Activated B cell treated with CpG ODN at 0.5 μM for 24 hours (primary cell): Measurements from ENCODE around the gene UBXN4. TPM values are rescaled to one million over a fixed set of nuclear protein-coding genes. Genes with fewer than 3 reads are reported as not detected.
"Not testable (repeated sequence)": the region's sequence is repeated elsewhere in the genome, so short reads cannot be mapped to it uniquely, and the experiment has no call there.

Experiments used
- ATAC-seq: fragments of 200-7000 bp; cut with Tn5 transposase; one replicate; pipeline ENCODE4 v1.10.0; 2021; ENCODE audit warnings: low read depth, mild to moderate bottlenecking, moderate library complexity
- CTCF ChIA-PET: fragments of 350-600 bp; sonication (Branson Sonifier 250); formaldehyde crosslinking; loops from one replicate; lab custom pipeline; 2021; ENCODE audit warnings: antibody characterized with exemption; lab: Charles Lee
- POLR2A ChIA-PET: fragments of 350-600 bp; sonication (Branson Sonifier 250); formaldehyde crosslinking; loops from one replicate; lab custom pipeline; 2021; ENCODE audit warnings: antibody characterized with exemption; lab: Charles Lee
- DNase-seq: peaks from one replicate; pipeline ENCODE4 v3.0.0; 2022
- H3K27ac Mint-ChIP-seq: one replicate; pipeline ENCODE4 v1.8.0; 2020; ENCODE audit warnings: mixed read lengths
- H3K27me3 Mint-ChIP-seq: one replicate; pipeline ENCODE4 v1.8.0; 2021; ENCODE audit warnings: mixed read lengths
- H3K36me3 Mint-ChIP-seq: one replicate; pipeline ENCODE4 v1.8.0; 2021; ENCODE audit warnings: low read depth, mixed read lengths
- H3K4me1 Mint-ChIP-seq: one replicate; pipeline ENCODE4 v1.8.0; 2021; ENCODE audit warnings: mixed read lengths
- H3K4me3 Mint-ChIP-seq: one replicate; pipeline ENCODE4 v1.8.0; 2020; ENCODE audit warnings: mild to moderate bottlenecking, mixed read lengths
- H3K9me3 Mint-ChIP-seq: one replicate; pipeline ENCODE4 v1.8.0; 2020; ENCODE audit warnings: mixed read lengths
- CTCF ChIP-seq: fragments of 200-600 bp; IDR thresholded peaks from one replicate; pipeline ENCODE4 v1.8.0; 2022; ENCODE audit warnings: antibody characterized with exemption, mild to moderate bottlenecking
- intact Hi-C: fragments of 100-400 bp; cut with micrococcal nuclease; formaldehyde crosslinking; loops from one replicate; pipeline ENCODE4 v1.15.1; 2024
- total RNA-seq: library from RNA; stranded (reverse); gene quantifications from 2 replicates; pipeline ENCODE4 v1.2.3, GENCODE V29; 2022

UBXN4 gene
- total RNA-seq, 1 donor from 2014 or later = 107 TPM

- peaks cover 2% of the 10 kb centered on the region for H3K4me1 Mint-ChIP-seq
- no peaks in the 10 kb centered on the region for H3K36me3 Mint-ChIP-seq
- H3K27me3 Mint-ChIP-seq = no peaks in the 10 kb centered on the region
- DNase-seq (no peak), ATAC-seq (no peak)
- TF ChIP-seq CTCF = no peak
- intact Hi-C loops = no loop called here
- no peak overlapping the region for H3K27ac Mint-ChIP-seq
- ChIA-PET CTCF (no interaction called here), POLR2A (no interaction called here)
- no peak overlapping the region for H3K4me3 Mint-ChIP-seq
- H3K9me3 Mint-ChIP-seq = peaks cover 12% of the 10 kb centered on the region
Observed at GRCh38 chr2:135800513-135801460, 59.1 kb downstream of the UBXN4 start.

GRCh38 chr2:135802350-135802749 lies 60.7 kb downstream of the UBXN4 start:
- TF ChIP-seq CTCF = no peak
- CTCF ChIA-PET = no interaction called here
- H3K27ac Mint-ChIP-seq = no peak overlapping the region

GRCh38 chr2:135803278-135803677 lies 61.6 kb downstream of the UBXN4 start:
- H3K9me3 Mint-ChIP-seq = peaks cover 12% of the 10 kb centered on the region
- no peak overlapping the region for H3K27ac Mint-ChIP-seq
- no peaks in the 10 kb centered on the region for H3K36me3 Mint-ChIP-seq
- ChIA-PET CTCF (no interaction called here), POLR2A (no interaction called here)
- ATAC-seq (no peak), DNase-seq (no peak)
- H3K4me1 Mint-ChIP-seq = no peaks in the 10 kb centered on the region
- no peaks in the 10 kb centered on the region for H3K27me3 Mint-ChIP-seq
- TF ChIP-seq CTCF = no peak
- no peak overlapping the region for H3K4me3 Mint-ChIP-seq
- intact Hi-C loops = no loop called here

More at GRCh38 chr2:135802350-135802749, 60.7 kb downstream of the UBXN4 start:
- H3K4me1 Mint-ChIP-seq = peaks cover 2% of the 10 kb centered on the region
- no peaks in the 10 kb centered on the region for H3K27me3 Mint-ChIP-seq
- H3K4me3 Mint-ChIP-seq = no peak overlapping the region
- peaks cover 12% of the 10 kb centered on the region for H3K9me3 Mint-ChIP-seq
- DNase-seq = no peak
- POLR2A ChIA-PET = no interaction called here
- intact Hi-C loops = no loop called here
- no peaks in the 10 kb centered on the region for H3K36me3 Mint-ChIP-seq
- ATAC-seq = no peak

GRCh38 chr2:135807874-135808273 lies 66.2 kb downstream of the UBXN4 start:
- not testable (repeated sequence) for H3K27ac Mint-ChIP-seq

GRCh38 chr2:135812907-135813511 lies 71.4 kb downstream of the UBXN4 start:
- H3K4me3 Mint-ChIP-seq = no peak overlapping the region
- DNase-seq (no peak), ATAC-seq (no peak)
- CTCF ChIA-PET = no interaction called here
- no peaks in the 10 kb centered on the region for H3K4me1 Mint-ChIP-seq
- H3K27me3 Mint-ChIP-seq = no peaks in the 10 kb centered on the region
- H3K9me3 Mint-ChIP-seq = peaks cover 2% of the 10 kb centered on the region
- POLR2A ChIA-PET = no interaction called here
- no peaks in the 10 kb centered on the region for H3K36me3 Mint-ChIP-seq
- TF ChIP-seq CTCF = no peak
- no peak overlapping the region for H3K27ac Mint-ChIP-seq
- intact Hi-C loops = no loop called here

More at GRCh38 chr2:135807874-135808273, 66.2 kb downstream of the UBXN4 start:
- H3K27me3 Mint-ChIP-seq, H3K4me1 Mint-ChIP-seq, DNase-seq, H3K36me3 Mint-ChIP-seq, H3K4me3 Mint-ChIP-seq, POLR2A ChIA-PET, H3K9me3 Mint-ChIP-seq, intact Hi-C loops, ATAC-seq: not testable (repeated sequence)
- CTCF ChIA-PET = interaction anchor here (0.6 to 1.1 kb wide), 2 partner anchors 11 to 929 kb away, joined by 3 to 4 read pairs; no protein-coding TSS in a partner anchor
